ENCODE data around the gene GASK1B. TPM values are rescaled to one million over a fixed set of nuclear protein-coding genes. Genes with fewer than 3 reads are reported as not detected.

The GASK1B gene
- total RNA-seq, 2 donors from 2014 or later: 15.5 to 22.3 TPM

GRCh38 chr4:158155656-158156356 lies 17.0 kb downstream of the GASK1B start:
- no peaks in the 10 kb centered on the region for H3K36me3 ChIP-seq (replicated peaks in 1 of 2; ENCODE audit: insufficient read depth in 1 of 2, low read depth in 2 of 2)
- H3K4me1 ChIP-seq: no peaks in the 10 kb centered on the region
- no peaks in the 10 kb centered on the region for H3K27me3 ChIP-seq
- DNase-seq: no peak
- 57 to 71% methylated on average over 8 of the region's 8 CpGs for WGBS, 2 donors
- no peak for ATAC-seq
- no peak overlapping the region for H3K27ac ChIP-seq
- TF ChIP-seq, protein P1, sequence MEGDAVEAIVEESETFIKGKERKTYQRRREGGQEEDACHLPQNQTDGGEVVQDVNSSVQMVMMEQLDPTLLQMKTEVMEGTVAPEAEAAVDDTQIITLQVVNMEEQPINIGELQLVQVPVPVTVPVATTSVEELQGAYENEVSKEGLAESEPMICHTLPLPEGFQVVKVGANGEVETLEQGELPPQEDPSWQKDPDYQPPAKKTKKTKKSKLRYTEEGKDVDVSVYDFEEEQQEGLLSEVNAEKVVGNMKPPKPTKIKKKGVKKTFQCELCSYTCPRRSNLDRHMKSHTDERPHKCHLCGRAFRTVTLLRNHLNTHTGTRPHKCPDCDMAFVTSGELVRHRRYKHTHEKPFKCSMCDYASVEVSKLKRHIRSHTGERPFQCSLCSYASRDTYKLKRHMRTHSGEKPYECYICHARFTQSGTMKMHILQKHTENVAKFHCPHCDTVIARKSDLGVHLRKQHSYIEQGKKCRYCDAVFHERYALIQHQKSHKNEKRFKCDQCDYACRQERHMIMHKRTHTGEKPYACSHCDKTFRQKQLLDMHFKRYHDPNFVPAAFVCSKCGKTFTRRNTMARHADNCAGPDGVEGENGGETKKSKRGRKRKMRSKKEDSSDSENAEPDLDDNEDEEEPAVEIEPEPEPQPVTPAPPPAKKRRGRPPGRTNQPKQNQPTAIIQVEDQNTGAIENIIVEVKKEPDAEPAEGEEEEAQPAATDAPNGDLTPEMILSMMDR (IDR thresholded peaks at IDR 0.05): no peak
- TF ChIP-seq POLR2A (IDR thresholded peaks at IDR 0.05): no peak
- H3K9me3 ChIP-seq: no peaks in the 10 kb centered on the region
- intact Hi-C loops (cut with DNase I): no loop called here
- no peak overlapping the region for H3K4me3 ChIP-seq

- Histone ChIP-seq H3K27me3 (no peaks in the 10 kb centered on the region), H3K27ac (no peak overlapping the region), H3K4me1 (no peaks in the 10 kb centered on the region), H3K36me3 (replicated peaks in 1 of 2; ENCODE audit: insufficient read depth in 1 of 2, low read depth in 2 of 2) (no peaks in the 10 kb centered on the region), H3K9me3 (no peaks in the 10 kb centered on the region), H3K4me3 (no peak overlapping the region)
- 94 to 95% methylated on average over 3 of the region's 3 CpGs for WGBS, 2 donors
- no peak for TF ChIP-seq POLR2A (IDR thresholded peaks at IDR 0.05)
- TF ChIP-seq, protein P1 (IDR thresholded peaks at IDR 0.05): no peak
- DNase-seq (no peak), ATAC-seq (no peak)
- intact Hi-C loops (cut with DNase I): no loop called here
Measured at GRCh38 chr4:158147151-158147550, 25.7 kb downstream of the GASK1B start.

- WGBS, 2 donors: 71 to 81% methylated on average over 1 of the region's 1 CpG
- DNase-seq: no peak
- no peaks in the 10 kb centered on the region for H3K9me3 ChIP-seq
- ATAC-seq: no peak
- no peaks in the 10 kb centered on the region for H3K27me3 ChIP-seq
- H3K36me3 ChIP-seq (replicated peaks in 1 of 2; ENCODE audit: insufficient read depth in 1 of 2, low read depth in 2 of 2): no peaks in the 10 kb centered on the region
- no peak for TF ChIP-seq POLR2A (IDR thresholded peaks at IDR 0.05)
- TF ChIP-seq, protein P1 (IDR thresholded peaks at IDR 0.05): no peak
- no peak overlapping the region for H3K27ac ChIP-seq
- H3K4me1 ChIP-seq: no peaks in the 10 kb centered on the region
- no peak overlapping the region for H3K4me3 ChIP-seq
- intact Hi-C loops (cut with DNase I): no loop called here
Measured at GRCh38 chr4:158146736-158147135, 26.1 kb downstream of the GASK1B start.

- ATAC-seq: no peak
- 81 to 82% methylated on average over 5 of the region's 5 CpGs for WGBS, 2 donors
- H3K27me3 ChIP-seq: no peaks in the 10 kb centered on the region
- H3K9me3 ChIP-seq: no peaks in the 10 kb centered on the region
- no peaks in the 10 kb centered on the region for H3K36me3 ChIP-seq (replicated peaks in 1 of 2; ENCODE audit: insufficient read depth in 1 of 2, low read depth in 2 of 2)
- no peaks in the 10 kb centered on the region for H3K4me1 ChIP-seq
- intact Hi-C loops (cut with DNase I): no loop called here
- no peak overlapping the region for H3K4me3 ChIP-seq
- H3K27ac ChIP-seq: no peak overlapping the region
- no peak for DNase-seq
- no peak for TF ChIP-seq POLR2A (IDR thresholded peaks at IDR 0.05)
- TF ChIP-seq, protein P1 (IDR thresholded peaks at IDR 0.05): no peak
Measured at GRCh38 chr4:158139086-158139485, 33.7 kb downstream of the GASK1B start.

DNA sequence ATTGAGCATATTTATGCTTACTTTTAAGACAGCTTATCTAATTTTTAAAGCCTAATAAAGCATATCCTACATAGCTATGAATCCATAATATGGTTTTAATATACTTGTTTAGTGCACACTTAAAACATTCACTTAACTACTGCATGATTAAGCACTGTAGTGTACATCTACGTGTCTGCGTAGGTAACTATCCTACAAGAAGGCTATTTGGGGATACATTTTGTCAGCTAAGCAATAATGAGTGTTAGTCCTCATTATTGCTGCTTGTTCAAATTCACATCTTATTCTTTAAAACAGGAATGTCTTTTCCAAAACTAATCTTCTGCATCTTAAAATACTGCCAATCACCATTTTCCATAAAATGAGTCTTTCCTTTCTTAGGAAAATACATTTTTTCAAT lies 38.6 kb downstream of the GASK1B start:
- Histone ChIP-seq H3K9me3 (no peaks in the 10 kb centered on the region), H3K4me1 (no peaks in the 10 kb centered on the region), H3K27ac (no peak overlapping the region), H3K27me3 (no peaks in the 10 kb centered on the region), H3K36me3 (replicated peaks in 1 of 2; ENCODE audit: insufficient read depth in 1 of 2, low read depth in 2 of 2) (no peaks in the 10 kb centered on the region), H3K4me3 (no peak overlapping the region)
- no peak for DNase-seq
- TF ChIP-seq, protein P1 (IDR thresholded peaks at IDR 0.05): no peak
- TF ChIP-seq POLR2A (IDR thresholded peaks at IDR 0.05): no peak
- no peak for ATAC-seq
- intact Hi-C loops (cut with DNase I): no loop called here
- WGBS, 2 donors: 48% methylated on average over 2 of the region's 2 CpGs
